Activated CD8-positive, alpha-beta memory T cell treated with anti-CD3 and anti-CD28 coated beads, Interleukin-2, amount 50 U/mL, for 48 hours (primary cell): ENCODE results near the gene SIVA1.

ENCODE experiments used
- DNase-seq: peaks from one replicate; pipeline ENCODE4 v3.0.0-alpha.2; 2020

The SIVA1 gene

DNA sequence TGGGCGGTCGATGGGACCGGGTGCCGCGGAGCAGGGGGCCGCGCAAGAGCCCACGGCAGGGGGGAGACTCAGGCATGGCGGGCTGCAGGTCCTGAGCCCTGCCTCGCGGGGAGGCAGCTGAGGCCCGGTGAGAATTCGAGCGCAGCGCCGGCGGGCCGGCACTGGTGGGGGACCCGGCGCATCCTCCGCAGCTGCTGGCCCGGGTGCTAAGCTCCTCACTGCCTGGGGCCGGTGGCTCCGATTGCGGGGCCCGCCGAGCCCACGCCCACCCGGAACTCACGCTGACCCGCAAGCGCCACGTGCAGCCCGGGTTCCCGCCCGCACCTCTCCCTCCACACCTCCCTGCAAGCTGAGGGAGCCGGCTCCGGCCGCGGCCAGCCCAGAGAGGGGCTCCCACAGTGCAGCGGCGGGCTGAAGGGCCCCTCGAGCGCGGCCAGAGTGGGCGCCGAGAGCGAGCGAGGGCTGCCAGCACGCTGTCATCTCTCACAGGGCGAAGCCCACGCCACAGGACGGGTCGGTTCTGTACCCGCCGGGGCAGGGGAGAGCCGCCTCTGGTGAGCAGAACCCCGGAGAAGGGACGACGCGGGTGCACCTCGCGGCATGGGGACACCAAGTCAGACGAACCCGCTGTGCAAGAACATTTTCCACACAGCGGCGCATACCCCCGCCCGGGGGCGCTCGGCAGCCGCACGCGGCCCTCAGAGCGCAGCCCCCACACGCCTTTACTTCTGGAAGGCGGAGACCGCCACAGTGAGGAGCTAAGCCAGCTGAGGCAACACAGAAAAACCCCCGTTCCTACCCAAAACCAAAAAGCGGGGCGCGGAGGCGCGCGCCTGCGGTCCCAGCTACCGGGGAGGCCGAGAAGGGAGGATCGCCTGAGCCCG lies 1.2 kb upstream of the SIVA1 start:
- no peak for DNase-seq

- no peak for DNase-seq
Measured at GRCh38 chr14:104752423-104752734, 568 bp upstream of the SIVA1 start.

GRCh38 chr14:104753528-104754212 lies 723 bp downstream of the SIVA1 start:
- peak; percentile 67 for DNase-seq

DNA sequence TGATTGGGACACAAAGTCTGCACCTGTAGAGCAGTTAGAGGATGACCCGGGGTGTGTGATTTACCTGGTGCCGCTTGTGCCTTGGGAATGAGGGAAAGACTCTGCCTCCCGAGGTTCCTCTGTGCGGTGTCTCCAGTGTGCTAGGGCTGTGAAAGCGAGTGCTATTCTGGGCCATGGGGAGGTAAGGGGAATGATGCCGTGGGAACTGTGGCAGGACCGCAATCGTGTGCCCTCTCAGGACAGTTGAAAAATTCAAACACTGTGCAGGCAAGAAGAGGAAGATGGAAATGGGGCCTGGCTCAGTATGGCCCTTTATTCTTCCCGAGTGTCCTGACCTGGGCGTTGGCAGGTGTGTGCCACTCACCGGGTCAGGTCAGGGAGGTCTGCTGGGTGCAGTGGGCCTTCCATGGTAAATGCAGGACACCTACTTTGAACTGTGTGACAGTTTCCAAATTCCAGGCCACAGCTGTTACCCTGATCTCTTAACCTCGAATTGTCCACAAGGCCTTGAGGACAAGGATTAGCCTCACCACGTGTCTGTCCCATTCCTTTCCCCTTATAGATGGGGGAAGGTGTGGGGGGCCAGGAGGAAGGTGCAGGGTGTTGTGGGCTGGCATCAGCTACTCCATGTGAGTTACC lies 1.4 kb downstream of the SIVA1 start:
- no peak for DNase-seq

DNA sequence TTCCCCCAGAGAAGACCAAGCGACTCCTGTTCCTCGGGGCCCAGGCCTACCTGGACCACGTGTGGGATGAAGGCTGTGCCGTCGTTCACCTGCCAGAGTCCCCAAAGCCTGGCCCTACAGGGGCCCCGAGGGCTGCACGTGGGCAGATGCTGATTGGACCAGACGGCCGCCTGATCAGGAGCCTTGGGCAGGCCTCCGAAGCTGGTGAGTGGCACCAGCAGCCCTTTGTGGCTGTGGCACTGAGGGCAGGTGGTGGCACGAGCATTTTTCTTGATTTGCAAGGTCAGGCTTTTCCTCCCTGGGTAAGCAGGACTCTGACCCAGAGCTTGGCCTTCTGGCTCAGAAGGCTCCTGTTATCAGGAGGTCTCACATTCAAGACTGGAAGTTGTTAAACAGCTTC lies 2.7 kb downstream of the SIVA1 start:
- DNase-seq: no peak

DNA sequence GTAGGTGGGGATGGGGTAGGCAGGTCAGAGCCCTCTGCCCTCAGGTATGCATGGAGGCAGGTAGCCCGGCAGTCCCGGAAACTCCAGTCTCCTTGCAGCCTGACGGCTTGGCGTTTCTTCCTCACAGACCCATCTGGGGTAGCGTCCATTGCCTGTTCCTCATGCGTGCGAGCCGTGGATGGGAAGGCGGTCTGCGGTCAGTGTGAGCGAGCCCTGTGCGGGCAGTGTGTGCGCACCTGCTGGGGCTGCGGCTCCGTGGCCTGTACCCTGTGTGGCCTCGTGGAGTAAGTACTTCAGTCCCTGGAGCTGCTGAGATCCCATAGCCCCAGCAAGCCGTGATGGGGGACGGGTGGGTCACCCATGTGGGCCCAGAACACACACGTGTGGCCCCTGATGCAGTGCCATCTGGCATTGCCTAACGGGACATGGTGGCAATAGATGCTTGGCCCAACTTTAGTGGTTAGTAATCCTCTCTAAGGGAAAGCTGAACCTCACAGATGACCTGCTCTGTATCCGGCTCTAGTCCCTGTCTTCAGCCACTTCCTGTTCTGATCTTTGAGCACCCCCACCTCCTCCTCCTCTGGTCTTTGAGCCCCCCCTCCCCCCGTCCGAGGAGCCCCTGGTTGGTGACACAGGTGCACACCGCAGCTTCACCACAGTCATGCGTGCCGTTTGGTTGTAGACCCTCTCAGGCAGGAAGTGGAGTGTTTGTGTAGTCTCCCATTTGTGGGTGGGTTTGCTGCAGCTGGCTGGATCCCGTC lies 3.7 kb downstream of the SIVA1 start:
- no peak for DNase-seq

DNA sequence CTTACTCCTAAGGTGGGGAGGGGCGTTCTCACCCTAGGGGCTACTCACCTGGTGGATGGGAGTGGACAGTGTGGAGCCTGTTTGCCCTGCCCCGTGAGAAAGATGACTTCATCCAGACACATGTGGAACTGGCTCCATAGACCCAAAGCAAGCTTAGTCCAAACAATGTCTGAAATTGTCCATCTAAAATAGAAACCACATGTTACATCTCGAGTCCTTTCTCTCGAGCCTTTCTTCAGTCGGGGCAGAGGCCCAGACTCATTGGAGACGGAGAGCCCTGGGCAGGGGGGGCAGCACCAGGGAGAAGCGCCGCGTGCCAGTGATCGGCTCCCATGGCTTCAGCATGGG lies 4.3 kb downstream of the SIVA1 start:
- DNase-seq: no peak

DNA sequence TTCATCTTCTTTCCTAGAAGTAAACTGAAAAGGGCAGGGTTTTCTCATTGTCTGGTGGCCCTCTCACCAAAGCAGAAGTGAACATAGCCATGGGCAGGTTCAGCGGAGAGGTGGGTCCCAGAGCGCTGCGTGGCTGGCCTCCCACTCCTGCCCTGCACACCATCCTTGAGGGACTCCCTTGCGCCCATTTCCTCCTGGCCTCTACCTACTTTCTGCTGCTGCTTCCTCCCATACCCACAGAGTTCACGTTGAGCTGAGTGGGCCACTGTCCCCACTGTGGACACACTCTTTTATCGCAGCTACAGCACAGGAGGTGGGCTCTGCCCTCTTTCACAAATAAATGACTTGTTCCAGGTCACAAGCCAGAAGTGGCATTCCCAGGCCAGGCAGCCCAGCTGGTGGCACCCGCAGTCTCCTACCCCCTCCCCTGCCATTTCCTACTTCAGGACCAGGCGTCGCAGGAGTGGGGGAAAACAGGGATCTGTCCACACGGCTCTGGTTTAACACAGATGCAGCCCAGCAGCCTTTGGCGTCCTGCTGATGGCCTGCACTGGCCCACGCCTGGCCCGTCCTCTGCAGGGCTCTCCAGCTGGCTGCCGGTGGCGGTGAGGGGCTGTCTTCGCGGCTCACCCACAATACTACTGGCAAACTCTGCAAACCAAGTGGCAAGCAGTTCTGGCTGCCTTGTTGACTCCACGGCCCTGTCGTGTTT lies 4.9 kb downstream of the SIVA1 start:
- no peak for DNase-seq

GRCh38 chr14:104758981-104759969 lies 6.3 kb downstream of the SIVA1 start:
- DNase-seq: no peak

GRCh38 chr14:104765517-104765916 lies 12.6 kb downstream of the SIVA1 start:
- no peak for DNase-seq

GRCh38 chr14:104766256-104766862 lies 13.4 kb downstream of the SIVA1 start:
- no peak for DNase-seq

DNA sequence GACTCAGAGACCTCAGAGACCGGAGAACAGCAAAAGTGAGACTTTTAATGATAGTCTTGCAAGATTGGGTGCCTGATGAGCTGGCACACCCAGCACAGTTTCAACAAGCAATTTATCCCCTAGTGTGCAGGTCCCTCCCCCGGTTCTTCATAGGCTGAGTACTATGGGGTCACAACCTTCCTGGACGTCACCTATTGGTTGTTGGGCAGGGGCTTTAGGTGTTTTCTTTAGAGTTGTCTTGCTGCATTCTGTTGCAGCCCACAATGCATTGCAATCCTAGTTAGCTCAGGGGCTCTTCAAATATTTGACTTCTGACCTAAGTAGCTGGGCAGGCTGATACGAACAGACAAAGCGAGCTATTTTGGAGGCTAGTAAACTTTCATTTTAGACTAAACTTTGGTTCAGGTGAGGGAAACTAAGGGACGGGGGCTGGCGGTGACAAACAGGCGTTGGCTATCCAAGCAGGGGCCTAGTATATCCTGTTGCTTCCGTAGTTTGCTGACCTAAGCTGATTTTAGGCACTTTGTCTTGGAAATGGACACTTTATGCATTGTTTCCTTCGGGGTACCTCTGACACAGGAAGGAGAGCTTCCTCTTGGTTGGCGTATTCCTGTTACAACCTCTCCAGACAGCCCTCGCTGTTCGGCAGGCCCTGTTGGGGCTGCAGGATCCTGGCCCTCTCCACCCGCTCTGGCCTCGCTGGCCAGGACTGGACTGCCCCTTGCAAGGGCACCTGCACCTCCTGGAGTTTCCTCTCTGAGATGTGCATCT lies 14.1 kb downstream of the SIVA1 start:
- DNase-seq: no peak

- no peak for DNase-seq
Measured at GRCh38 chr14:104767634-104767918, 14.6 kb downstream of the SIVA1 start.

DNA sequence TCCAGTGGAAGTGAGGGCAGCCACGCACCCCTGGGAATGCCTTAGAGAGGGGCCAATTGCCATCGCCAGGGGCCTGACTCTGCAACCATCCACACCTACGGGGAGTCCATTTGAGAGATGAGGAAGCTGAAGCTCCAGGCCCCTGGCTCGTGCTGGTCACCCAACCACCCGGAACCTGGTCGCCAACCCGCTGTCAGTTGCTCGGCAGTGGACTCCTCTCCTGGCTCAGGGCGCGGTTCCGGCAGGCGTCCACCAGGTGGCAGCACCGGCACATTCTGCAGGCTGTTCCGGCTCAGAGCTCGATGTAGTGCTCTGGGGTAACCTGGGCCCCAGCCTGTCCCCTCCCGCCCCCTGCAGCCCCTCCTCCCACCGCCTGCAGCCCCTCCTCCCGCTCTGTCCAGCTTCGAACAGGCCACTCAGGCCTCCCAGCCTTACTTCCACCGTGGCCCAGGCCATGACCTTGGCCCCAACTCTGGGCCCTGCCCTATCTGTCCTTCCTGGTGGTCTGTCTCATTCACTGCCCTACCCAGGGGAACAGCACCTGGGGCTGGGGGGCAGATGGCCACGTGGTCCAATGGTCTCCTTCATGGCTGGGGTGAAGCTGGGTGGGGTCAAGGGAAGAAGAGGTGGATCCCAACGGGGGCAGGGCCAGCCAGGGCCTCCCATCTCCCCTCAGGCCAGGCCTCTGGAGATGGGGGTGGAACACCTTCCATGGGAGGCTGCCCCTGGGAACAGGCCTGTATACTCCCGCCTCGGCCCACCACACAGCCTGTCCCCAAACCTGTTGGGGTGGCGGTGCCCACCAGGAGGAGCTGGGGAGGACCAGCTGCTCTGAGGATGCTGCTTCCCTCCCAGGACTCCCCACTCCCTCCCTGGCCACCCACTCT lies 15.7 kb downstream of the SIVA1 start:
- peak; percentile 100 for DNase-seq

DNA sequence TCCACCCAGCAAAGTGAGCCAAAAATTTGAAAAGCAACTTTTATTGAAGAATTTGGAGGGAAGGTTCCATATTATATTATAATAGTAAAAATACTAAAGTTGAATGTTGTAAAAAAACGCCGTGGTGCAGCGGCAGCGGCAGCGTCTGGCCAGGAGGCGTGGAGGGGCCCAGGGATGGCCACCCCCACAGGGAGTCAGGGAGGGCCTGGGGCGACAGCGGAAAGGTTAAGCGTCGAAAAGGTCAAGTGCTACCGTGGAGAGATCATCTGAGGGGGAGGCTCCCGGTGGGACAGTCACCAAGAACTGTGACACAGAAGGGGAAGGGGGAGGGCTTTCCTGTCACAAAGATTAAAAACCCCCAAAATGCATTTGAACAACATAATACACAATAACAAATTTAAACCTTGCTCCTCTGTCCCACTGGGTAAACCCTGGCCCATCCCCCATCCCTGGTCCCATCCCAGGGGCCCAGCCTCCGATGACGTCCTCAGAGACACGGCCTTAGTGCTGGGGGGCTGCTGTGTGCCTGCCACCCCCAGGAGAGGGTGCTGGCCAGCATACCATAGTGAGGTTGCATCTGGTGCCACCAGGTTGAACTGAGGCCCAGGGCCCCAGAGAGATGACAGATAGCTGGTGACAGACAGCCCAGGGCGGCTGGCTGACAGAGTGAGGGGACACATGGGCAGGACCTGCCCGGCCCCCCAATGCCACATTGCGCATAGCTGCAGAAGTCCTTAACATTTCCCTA lies 16.6 kb downstream of the SIVA1 start:
- no peak for DNase-seq

DNA sequence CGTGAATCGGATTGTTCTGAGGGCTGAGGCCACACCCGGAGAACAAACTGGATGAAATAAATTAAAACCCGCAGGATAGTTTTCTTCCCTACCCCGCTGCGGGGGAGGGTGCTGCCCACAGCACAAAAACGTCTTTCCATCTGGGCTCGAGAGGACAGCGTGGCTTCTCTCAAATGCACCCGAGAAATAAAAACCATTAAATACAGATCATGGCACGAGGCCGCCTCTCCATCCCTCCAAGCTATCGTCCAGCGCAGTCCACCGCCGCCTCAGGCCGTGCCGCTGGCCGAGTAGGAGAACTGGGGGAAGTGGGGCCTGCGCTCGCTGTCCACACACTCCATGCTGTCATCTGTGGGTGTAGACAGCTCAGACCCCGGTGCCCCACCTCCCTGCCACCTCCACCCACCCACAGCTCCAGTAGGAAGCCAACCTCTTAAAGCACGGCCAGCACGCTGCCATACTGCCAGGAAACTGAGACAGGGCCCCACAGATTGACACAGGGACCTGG lies 17.2 kb downstream of the SIVA1 start:
- no peak for DNase-seq

- DNase-seq: no peak
Measured at GRCh38 chr14:104770851-104771272, 17.9 kb downstream of the SIVA1 start.

DNA sequence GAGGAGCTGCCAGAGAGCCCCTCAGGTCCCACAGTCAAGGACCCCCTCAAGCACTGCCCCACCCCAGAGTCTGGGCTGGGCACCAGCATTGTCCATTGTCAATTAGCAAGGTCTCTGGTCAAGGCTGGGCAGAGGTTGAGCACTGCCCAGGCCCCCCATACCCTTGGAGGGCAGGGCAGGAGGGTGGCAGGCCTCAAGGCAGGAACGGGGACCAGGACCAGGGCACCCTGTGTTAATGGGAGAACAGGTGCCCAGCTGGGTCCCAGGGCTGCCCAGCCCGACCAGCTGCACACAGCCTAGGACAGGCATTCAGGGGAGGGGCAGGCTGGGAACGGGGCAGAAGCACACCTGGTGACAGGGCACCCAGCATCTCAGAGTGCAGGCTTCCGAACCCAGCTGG lies 18.4 kb downstream of the SIVA1 start:
- no peak for DNase-seq
